ENCODE data around the gene LIPF.

Gene LIPF

DNA sequence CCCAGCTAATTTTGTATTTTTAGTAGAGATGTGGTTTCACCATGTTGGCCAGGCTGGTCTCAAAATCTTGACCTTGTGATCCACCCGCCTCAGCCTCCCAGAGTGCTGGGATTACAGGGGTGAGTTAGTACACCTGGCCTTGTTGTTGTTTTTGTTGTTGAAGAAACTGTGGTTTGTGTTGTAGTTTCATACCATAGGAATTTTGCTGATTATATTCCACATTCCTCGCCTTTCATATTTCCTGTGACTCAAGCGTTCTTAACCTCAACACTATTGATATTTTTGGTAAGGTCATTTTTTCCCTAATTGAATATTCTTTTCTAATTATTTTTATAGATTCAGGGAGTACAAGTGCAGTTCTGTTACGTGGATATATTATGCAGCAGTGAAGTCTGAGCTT lies 16.7 kb downstream of the LIPF start (continued):
- TF ChIP-seq ZFP30 (CRISPR knock-in tag; IDR thresholded peaks at IDR 0.05) (no peak), BACH2 (CRISPR knock-in tag; IDR thresholded peaks at IDR 0.05; ENCODE audit: borderline replicate concordance) (no peak), PPARA (CRISPR knock-in tag; IDR thresholded peaks at IDR 0.05; ENCODE audit: borderline replicate concordance) (no peak), ZC3H10 (CRISPR knock-in tag; IDR thresholded peaks at IDR 0.05) (no peak), TCF4 (CRISPR knock-in tag; IDR thresholded peaks at IDR 0.05; ENCODE audit: borderline replicate concordance) (no peak), TOX (CRISPR knock-in tag; IDR thresholded peaks at IDR 0.05; ENCODE audit: borderline replicate concordance) (no peak), ARNTL (CRISPR knock-in tag; IDR thresholded peaks at IDR 0.05; ENCODE audit: borderline replicate concordance, low read depth) (no peak)

DNA sequence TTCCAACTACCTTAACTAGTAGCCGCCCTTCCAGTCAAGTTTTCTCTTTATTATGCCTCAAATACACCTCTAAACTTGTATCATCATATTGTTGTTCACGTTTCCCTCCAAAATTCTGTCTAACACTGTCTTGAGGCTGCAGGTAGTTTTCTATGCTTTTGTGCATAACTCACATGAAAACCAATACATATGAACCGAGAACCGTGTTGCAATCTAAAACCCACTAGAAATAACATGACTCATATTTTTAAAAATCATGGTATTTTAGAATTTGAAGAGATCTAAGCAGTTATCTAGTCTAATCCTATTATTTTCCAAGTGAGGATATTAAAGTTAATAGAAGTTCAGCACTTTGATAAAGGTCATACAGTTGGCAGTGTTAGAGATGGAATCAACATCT lies 18.2 kb downstream of the LIPF start:
- ATAC-seq, result no peak
- TF ChIP-seq ZNF8 (CRISPR knock-in tag; IDR thresholded peaks at IDR 0.05) (no peak), ZFP3 (CRISPR knock-in tag; IDR thresholded peaks at IDR 0.05) (no peak), CSDC2 (CRISPR knock-in tag; IDR thresholded peaks at IDR 0.05) (no peak)
- TF ChIP-seq, protein P1, sequence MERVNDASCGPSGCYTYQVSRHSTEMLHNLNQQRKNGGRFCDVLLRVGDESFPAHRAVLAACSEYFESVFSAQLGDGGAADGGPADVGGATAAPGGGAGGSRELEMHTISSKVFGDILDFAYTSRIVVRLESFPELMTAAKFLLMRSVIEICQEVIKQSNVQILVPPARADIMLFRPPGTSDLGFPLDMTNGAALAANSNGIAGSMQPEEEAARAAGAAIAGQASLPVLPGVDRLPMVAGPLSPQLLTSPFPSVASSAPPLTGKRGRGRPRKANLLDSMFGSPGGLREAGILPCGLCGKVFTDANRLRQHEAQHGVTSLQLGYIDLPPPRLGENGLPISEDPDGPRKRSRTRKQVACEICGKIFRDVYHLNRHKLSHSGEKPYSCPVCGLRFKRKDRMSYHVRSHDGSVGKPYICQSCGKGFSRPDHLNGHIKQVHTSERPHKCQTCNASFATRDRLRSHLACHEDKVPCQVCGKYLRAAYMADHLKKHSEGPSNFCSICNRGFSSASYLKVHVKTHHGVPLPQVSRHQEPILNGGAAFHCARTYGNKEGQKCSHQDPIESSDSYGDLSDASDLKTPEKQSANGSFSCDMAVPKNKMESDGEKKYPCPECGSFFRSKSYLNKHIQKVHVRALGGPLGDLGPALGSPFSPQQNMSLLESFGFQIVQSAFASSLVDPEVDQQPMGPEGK (CRISPR knock-in tag; IDR thresholded peaks at IDR 0.05; ENCODE audit: borderline replicate concordance), result no peak

DNA sequence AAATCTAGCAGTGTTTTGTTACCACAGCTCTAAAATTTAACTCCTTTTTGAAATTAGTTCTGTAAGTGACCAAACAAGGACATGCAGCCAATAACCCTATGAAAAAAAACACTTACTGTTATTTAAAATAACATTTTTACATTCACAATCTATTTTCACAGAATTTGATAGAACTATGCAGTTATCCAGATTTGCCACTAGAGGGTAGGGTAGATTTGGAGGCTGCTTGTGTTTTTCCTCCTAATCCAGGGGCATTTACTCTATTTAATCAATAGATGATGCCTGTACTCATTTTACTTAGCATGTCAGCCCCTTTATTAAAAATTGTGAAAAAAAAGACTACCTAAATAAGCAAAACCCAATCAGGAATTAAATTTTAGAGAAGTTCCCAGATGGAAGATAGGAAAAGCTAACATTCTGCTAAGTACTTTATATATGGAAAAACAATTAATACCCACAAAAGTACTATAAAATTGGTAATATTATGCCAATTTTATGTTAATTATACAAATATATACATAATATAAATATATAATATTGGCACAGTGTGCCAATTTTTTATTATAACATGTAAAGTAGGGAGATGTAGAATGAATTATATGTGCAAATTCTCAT lies 23.7 kb downstream of the LIPF start:
- no peak for ATAC-seq
- no peak for TF ChIP-seq POU6F1 (CRISPR knock-in tag; IDR thresholded peaks at IDR 0.05; ENCODE audit: borderline replicate concordance, low read depth)

DNA sequence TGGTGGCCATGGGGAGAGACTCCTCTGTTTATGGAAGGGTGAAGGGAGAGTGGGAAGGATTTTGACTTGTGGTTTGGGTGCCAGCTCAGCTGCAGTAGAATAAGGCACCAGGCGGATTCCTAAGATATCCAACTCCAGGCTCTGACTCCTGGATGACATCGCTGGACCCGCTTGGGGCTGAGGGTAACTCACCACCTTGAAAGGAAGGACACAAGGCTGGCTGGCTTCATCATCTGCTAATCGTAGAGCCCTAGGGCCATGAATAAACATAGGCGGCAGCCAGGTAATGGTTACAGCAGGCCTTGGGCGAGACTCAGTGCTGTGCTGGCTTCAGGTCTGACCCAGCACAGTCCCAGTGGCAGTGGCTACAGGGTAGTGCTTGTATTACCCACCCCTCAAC lies 25.1 kb downstream of the LIPF start:
- no peak for ATAC-seq
- TF ChIP-seq, protein P2, sequence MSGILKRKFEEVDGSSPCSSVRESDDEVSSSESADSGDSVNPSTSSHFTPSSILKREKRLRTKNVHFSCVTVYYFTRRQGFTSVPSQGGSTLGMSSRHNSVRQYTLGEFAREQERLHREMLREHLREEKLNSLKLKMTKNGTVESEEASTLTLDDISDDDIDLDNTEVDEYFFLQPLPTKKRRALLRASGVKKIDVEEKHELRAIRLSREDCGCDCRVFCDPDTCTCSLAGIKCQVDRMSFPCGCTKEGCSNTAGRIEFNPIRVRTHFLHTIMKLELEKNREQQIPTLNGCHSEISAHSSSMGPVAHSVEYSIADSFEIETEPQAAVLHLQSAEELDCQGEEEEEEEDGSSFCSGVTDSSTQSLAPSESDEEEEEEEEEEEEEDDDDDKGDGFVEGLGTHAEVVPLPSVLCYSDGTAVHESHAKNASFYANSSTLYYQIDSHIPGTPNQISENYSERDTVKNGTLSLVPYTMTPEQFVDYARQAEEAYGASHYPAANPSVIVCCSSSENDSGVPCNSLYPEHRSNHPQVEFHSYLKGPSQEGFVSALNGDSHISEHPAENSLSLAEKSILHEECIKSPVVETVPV (CRISPR knock-in tag; IDR thresholded peaks at IDR 0.05), result no peak
- TF ChIP-seq ZNF565 (CRISPR knock-in tag; conservative IDR thresholded peaks at IDR 0.05; ENCODE audit: low read depth) (no peak), ZFP3 (CRISPR knock-in tag; IDR thresholded peaks at IDR 0.05) (no peak), ARNTL (CRISPR knock-in tag; IDR thresholded peaks at IDR 0.05; ENCODE audit: borderline replicate concordance, low read depth) (no peak), RARB (CRISPR knock-in tag; IDR thresholded peaks at IDR 0.05) (no peak), ZNF70 (CRISPR knock-in tag; IDR thresholded peaks at IDR 0.05) (no peak), GLIS3 (CRISPR knock-in tag; IDR thresholded peaks at IDR 0.05) (no peak), BACH2 (CRISPR knock-in tag; IDR thresholded peaks at IDR 0.05; ENCODE audit: borderline replicate concordance) (no peak), TCF4 (CRISPR knock-in tag; IDR thresholded peaks at IDR 0.05; ENCODE audit: borderline replicate concordance) (no peak), ESRRG (CRISPR knock-in tag; IDR thresholded peaks at IDR 0.05) (no peak), ZNF8 (CRISPR knock-in tag; IDR thresholded peaks at IDR 0.05) (no peak), SNAI2 (CRISPR knock-in tag; IDR thresholded peaks at IDR 0.05) (no peak), CSDC2 (CRISPR knock-in tag; IDR thresholded peaks at IDR 0.05) (no peak), ISL1 (CRISPR knock-in tag; IDR thresholded peaks at IDR 0.05) (no peak), ZC3H10 (CRISPR knock-in tag; IDR thresholded peaks at IDR 0.05) (no peak), POU6F1 (CRISPR knock-in tag; IDR thresholded peaks at IDR 0.05; ENCODE audit: borderline replicate concordance, low read depth) (no peak)
- TF ChIP-seq, protein P1 (CRISPR knock-in tag; IDR thresholded peaks at IDR 0.05; ENCODE audit: borderline replicate concordance), result no peak
- TF ChIP-seq, protein P3, sequence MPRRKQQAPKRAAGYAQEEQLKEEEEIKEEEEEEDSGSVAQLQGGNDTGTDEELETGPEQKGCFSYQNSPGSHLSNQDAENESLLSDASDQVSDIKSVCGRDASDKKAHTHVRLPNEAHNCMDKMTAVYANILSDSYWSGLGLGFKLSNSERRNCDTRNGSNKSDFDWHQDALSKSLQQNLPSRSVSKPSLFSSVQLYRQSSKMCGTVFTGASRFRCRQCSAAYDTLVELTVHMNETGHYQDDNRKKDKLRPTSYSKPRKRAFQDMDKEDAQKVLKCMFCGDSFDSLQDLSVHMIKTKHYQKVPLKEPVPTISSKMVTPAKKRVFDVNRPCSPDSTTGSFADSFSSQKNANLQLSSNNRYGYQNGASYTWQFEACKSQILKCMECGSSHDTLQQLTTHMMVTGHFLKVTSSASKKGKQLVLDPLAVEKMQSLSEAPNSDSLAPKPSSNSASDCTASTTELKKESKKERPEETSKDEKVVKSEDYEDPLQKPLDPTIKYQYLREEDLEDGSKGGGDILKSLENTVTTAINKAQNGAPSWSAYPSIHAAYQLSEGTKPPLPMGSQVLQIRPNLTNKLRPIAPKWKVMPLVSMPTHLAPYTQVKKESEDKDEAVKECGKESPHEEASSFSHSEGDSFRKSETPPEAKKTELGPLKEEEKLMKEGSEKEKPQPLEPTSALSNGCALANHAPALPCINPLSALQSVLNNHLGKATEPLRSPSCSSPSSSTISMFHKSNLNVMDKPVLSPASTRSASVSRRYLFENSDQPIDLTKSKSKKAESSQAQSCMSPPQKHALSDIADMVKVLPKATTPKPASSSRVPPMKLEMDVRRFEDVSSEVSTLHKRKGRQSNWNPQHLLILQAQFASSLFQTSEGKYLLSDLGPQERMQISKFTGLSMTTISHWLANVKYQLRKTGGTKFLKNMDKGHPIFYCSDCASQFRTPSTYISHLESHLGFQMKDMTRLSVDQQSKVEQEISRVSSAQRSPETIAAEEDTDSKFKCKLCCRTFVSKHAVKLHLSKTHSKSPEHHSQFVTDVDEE (CRISPR knock-in tag; IDR thresholded peaks at IDR 0.05), result no peak
